A549 (cell line): Measurements from ENCODE around the gene RAB3C.

Experiments
- CTCF ChIP-seq: fragments of >200 bp; sonication (Bioruptor Twin); formaldehyde crosslinking; IDR thresholded peaks from 3 replicates; pipeline ENCODE4 v1.5.1; 2016
- ESRRA ChIP-seq: fragments of 150-350 bp; IDR thresholded peaks from 2 replicates; pipeline ENCODE4 v1.6.1; 2014; ENCODE audit warnings: mild to moderate bottlenecking, low read length, borderline replicate concordance
- MAX ChIP-seq: IDR thresholded peaks from 2 replicates; pipeline ENCODE4 v1.6.1; 2012
- MYC ChIP-seq: IDR thresholded peaks from 2 replicates; pipeline ENCODE4 v1.6.1; 2012; ENCODE audit warnings: mild to moderate bottlenecking, inconsistent platforms, low read length, improper control_type of control experiment, borderline replicate concordance
- NR3C1 ChIP-seq: fragments of >200 bp; sonication (Bioruptor Twin); formaldehyde crosslinking; IDR thresholded peaks from 3 replicates; pipeline ENCODE4 v1.6.1; 2017
- POLR2A ChIP-seq: IDR thresholded peaks from 2 replicates; pipeline ENCODE4 v1.6.1; 2012; ENCODE audit warnings: mild to moderate bottlenecking, low read length
- POLR2AphosphoS2 ChIP-seq: conservative IDR thresholded peaks from 2 replicates; pipeline ENCODE4 v1.6.1; 2012; ENCODE audit warnings: low read length, improper control_type of control experiment, inconsistent platforms
- ZC3H11A ChIP-seq: fragments of 450-650 bp; IDR thresholded peaks from 2 replicates; pipeline ENCODE4 v1.6.1; 2014; ENCODE audit warnings: antibody characterized with exemption, mild to moderate bottlenecking
- ZFP36 ChIP-seq: fragments of 450-650 bp; IDR thresholded peaks from 2 replicates; pipeline ENCODE4 v1.6.1; 2014; ENCODE audit warnings: borderline replicate concordance; ENCODE audit not compliant: partially characterized antibody
- ZNF302 ChIP-seq: fragments of 250-450 bp; sonication (Bioruptor Pico); IDR thresholded peaks from 2 replicates; pipeline ENCODE4 v1.9.0; 2021; ENCODE audit warnings: inconsistent platforms, mild to moderate bottlenecking, moderate library complexity

DNA sequence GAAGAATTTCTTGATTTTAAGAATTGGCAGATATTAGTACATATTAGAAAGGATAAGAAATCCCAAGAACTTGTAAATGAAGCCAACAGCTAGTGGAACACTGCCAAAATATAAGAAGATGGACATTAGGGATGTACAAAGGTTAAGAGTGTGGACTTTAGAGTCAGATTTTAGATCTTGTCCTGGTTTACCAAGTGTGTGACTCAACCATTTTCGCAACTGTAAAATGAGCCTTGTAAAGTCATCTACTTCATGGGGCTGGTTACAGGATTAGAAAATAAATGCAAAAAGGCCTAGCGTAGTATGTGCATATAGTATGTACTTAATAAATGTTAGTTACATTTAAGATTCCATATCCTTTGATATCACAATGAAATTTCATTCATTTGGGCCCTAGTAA, 260.0 kb downstream of the RAB3C start:
- TF ChIP-seq CTCF (no peak), MYC (no peak), ZFP36 (no peak), POLR2A (no peak), ZC3H11A (no peak), ESRRA (no peak), POLR2AphosphoS2 (no peak), ZNF302 (CRISPR knock-in tag) (no peak), MAX (no peak), NR3C1 (no peak)
